Mononuclear cell (primary cell): ENCODE measurements around the gene FBXW8. TPM values are rescaled to one million over a fixed set of nuclear protein-coding genes. Genes with fewer than 3 reads are reported as not detected.

Experiments
- H3K27me3 ChIP-seq: 2 replicates; pipeline ENCODE4 v1.6.0; 2011; ENCODE audit warnings: low read length, control low read depth; ENCODE audit not compliant: insufficient read depth
- H3K4me1 ChIP-seq: 2 replicates; pipeline ENCODE4 v1.5.1; 2011; ENCODE audit warnings: mild to moderate bottlenecking, low read length, control low read depth; ENCODE audit not compliant: insufficient read depth
- H3K4me3 ChIP-seq: 2 replicates; pipeline ENCODE4 v1.5.1; 2011; ENCODE audit warnings: mild to moderate bottlenecking, low read length, moderate library complexity
- H3K9me3 ChIP-seq: 2 replicates; pipeline ENCODE4 v1.5.1; 2011; ENCODE audit warnings: low read depth, mild to moderate bottlenecking, control low read depth, low read length
- total RNA-seq: library from RNA; depleted of rRNA; stranded (reverse); fragments of >200 nt; gene quantifications from one replicate; pipeline ENCODE4 v1.2.3, GENCODE V29; 2012

FBXW8 gene
- total RNA-seq, 1 donor: 5.2 TPM

GRCh38 chr12:117020536-117021220 lies 109.9 kb downstream of the FBXW8 start:
- no peak overlapping the region for H3K4me3 ChIP-seq
- no peaks in the 10 kb centered on the region for H3K27me3 ChIP-seq
- H3K4me1 ChIP-seq: no peaks in the 10 kb centered on the region

GRCh38 chr12:117022465-117022864 lies 111.7 kb downstream of the FBXW8 start:
- H3K9me3 ChIP-seq: no peaks in the 10 kb centered on the region
- no peaks in the 10 kb centered on the region for H3K4me1 ChIP-seq
- H3K27me3 ChIP-seq: no peaks in the 10 kb centered on the region
- no peak overlapping the region for H3K4me3 ChIP-seq

More at GRCh38 chr12:117020536-117021220, 109.9 kb downstream of the FBXW8 start:
- no peaks in the 10 kb centered on the region for H3K9me3 ChIP-seq

- Histone ChIP-seq H3K9me3 (no peaks in the 10 kb centered on the region), H3K4me1 (no peaks in the 10 kb centered on the region), H3K4me3 (no peak overlapping the region), H3K27me3 (no peaks in the 10 kb centered on the region)
Observed at GRCh38 chr12:117023998-117024960, 113.5 kb downstream of the FBXW8 start.

- H3K9me3 ChIP-seq: no peaks in the 10 kb centered on the region
- no peaks in the 10 kb centered on the region for H3K27me3 ChIP-seq
Observed at GRCh38 chr12:117024961-117025480, 114.3 kb downstream of the FBXW8 start.

GRCh38 chr12:117025481-117026151 lies 114.9 kb downstream of the FBXW8 start:
- no peaks in the 10 kb centered on the region for H3K9me3 ChIP-seq
- H3K4me3 ChIP-seq: no peak overlapping the region
- H3K27me3 ChIP-seq: no peaks in the 10 kb centered on the region
- H3K4me1 ChIP-seq: no peaks in the 10 kb centered on the region

More at GRCh38 chr12:117024961-117025480, 114.3 kb downstream of the FBXW8 start:
- Histone ChIP-seq H3K4me1 (no peaks in the 10 kb centered on the region), H3K4me3 (no peak overlapping the region)

- Histone ChIP-seq H3K4me3 (no peak overlapping the region), H3K9me3 (no peaks in the 10 kb centered on the region), H3K27me3 (no peaks in the 10 kb centered on the region), H3K4me1 (no peaks in the 10 kb centered on the region)
Observed at GRCh38 chr12:117026343-117026742, 115.6 kb downstream of the FBXW8 start.

- no peaks in the 10 kb centered on the region for H3K27me3 ChIP-seq
- H3K9me3 ChIP-seq: no peaks in the 10 kb centered on the region
- H3K4me1 ChIP-seq: no peaks in the 10 kb centered on the region
- H3K4me3 ChIP-seq: no peak overlapping the region
Observed at GRCh38 chr12:117026921-117027250, 116.1 kb downstream of the FBXW8 start.

- no peak overlapping the region for H3K4me3 ChIP-seq
- H3K27me3 ChIP-seq: no peaks in the 10 kb centered on the region
- H3K9me3 ChIP-seq: no peaks in the 10 kb centered on the region
- no peaks in the 10 kb centered on the region for H3K4me1 ChIP-seq
Observed at GRCh38 chr12:117027251-117028086, 116.7 kb downstream of the FBXW8 start.

- Histone ChIP-seq H3K4me3 (no peak overlapping the region), H3K9me3 (no peaks in the 10 kb centered on the region), H3K4me1 (peaks cover 7% of the 10 kb centered on the region), H3K27me3 (no peaks in the 10 kb centered on the region)
Observed at GRCh38 chr12:117028254-117028653, 117.5 kb downstream of the FBXW8 start.

- Histone ChIP-seq H3K4me3 (no peak overlapping the region), H3K9me3 (no peaks in the 10 kb centered on the region), H3K4me1 (peaks cover 12% of the 10 kb centered on the region), H3K27me3 (no peaks in the 10 kb centered on the region)
Observed at GRCh38 chr12:117030187-117030900, 119.6 kb downstream of the FBXW8 start.

GRCh38 chr12:117031843-117032592 lies 121.3 kb downstream of the FBXW8 start:
- Histone ChIP-seq H3K9me3 (no peaks in the 10 kb centered on the region), H3K4me3 (no peak overlapping the region), H3K27me3 (no peaks in the 10 kb centered on the region), H3K4me1 (peaks cover 12% of the 10 kb centered on the region)

GRCh38 chr12:117032593-117033381 lies 122.0 kb downstream of the FBXW8 start:
- Histone ChIP-seq H3K4me3 (no peak overlapping the region), H3K4me1 (peaks cover 12% of the 10 kb centered on the region), H3K9me3 (no peaks in the 10 kb centered on the region), H3K27me3 (no peaks in the 10 kb centered on the region)
